HepG2 (cell line): ENCODE data around the gene MEI1. TPM values are rescaled to one million over a fixed set of nuclear protein-coding genes. Genes with fewer than 3 reads are reported as not detected.

Experiments
- CENPX ChIP-seq: sonication (generic); formaldehyde crosslinking; IDR thresholded peaks from 2 replicates; pipeline ENCODE4 v1.9.0; 2021; ENCODE audit warnings: mild to moderate bottlenecking, missing genetic modification reagents, moderate library complexity
- IKZF1 ChIP-seq: fragments of 450-650 bp; IDR thresholded peaks from 2 replicates; pipeline ENCODE4 v1.7.1; 2016
- JUNB ChIP-seq: sonication (generic); formaldehyde crosslinking; IDR thresholded peaks from 2 replicates; pipeline ENCODE4 v1.8.0; 2022; ENCODE audit warnings: missing genetic modification reagents, mild to moderate bottlenecking, borderline replicate concordance
- MAFG ChIP-seq: sonication (generic); formaldehyde crosslinking; IDR thresholded peaks from 2 replicates; pipeline ENCODE4 v1.5.1; 2020; ENCODE audit warnings: mild to moderate bottlenecking, missing genetic modification reagents
- NBN ChIP-seq: fragments of 450-650 bp; conservative IDR thresholded peaks from 2 replicates; pipeline ENCODE4 v1.6.1; 2017
- RAD51 ChIP-seq: fragments of 450-650 bp; IDR thresholded peaks from 2 replicates; pipeline ENCODE4 v1.6.1; 2016; ENCODE audit warnings: borderline replicate concordance
- RCOR2 ChIP-seq: IDR thresholded peaks from 2 replicates; pipeline ENCODE4 v1.6.1; 2016; ENCODE audit warnings: missing biosample characterization, missing genetic modification reagents
- RFXAP ChIP-seq: sonication (generic); formaldehyde crosslinking; IDR thresholded peaks from 2 replicates; pipeline ENCODE4 v1.4.0; 2020; ENCODE audit warnings: missing genetic modification reagents, borderline replicate concordance
- SIX4 ChIP-seq: sonication (generic); formaldehyde crosslinking; IDR thresholded peaks from 2 replicates; pipeline ENCODE4 v1.4.0; 2020; ENCODE audit warnings: missing genetic modification reagents
- STAG1 ChIP-seq: sonication (generic); formaldehyde crosslinking; IDR thresholded peaks from 2 replicates; pipeline ENCODE4 v1.4.0; 2020; ENCODE audit warnings: missing genetic modification reagents
- TCF7L2 ChIP-seq: IDR thresholded peaks from 2 replicates; pipeline ENCODE4 v1.6.1; 2011; ENCODE audit warnings: mild to moderate bottlenecking, low read depth, low read length, moderate library complexity
- ZFP36L2 ChIP-seq: sonication (generic); formaldehyde crosslinking; IDR thresholded peaks from 2 replicates; pipeline ENCODE4 v1.4.0; 2020; ENCODE audit warnings: missing genetic modification reagents
- ZNF121 ChIP-seq: sonication (generic); formaldehyde crosslinking; IDR thresholded peaks from 2 replicates; pipeline ENCODE4 v1.5.0; 2020; ENCODE audit warnings: mild to moderate bottlenecking, missing genetic modification reagents
- ZNF260 ChIP-seq: sonication (generic); formaldehyde crosslinking; IDR thresholded peaks from 2 replicates; pipeline ENCODE4 v1.4.0; 2020; ENCODE audit warnings: missing genetic modification reagents, low read depth, mild to moderate bottlenecking, borderline replicate concordance
- ZNF460 ChIP-seq: sonication (generic); formaldehyde crosslinking; IDR thresholded peaks from 2 replicates; pipeline ENCODE4 v1.5.1; 2020; ENCODE audit warnings: missing genetic modification reagents, mild to moderate bottlenecking, borderline replicate concordance
- ZNF678 ChIP-seq: sonication (generic); formaldehyde crosslinking; IDR thresholded peaks from 2 replicates; pipeline ENCODE4 v1.4.0; 2020; ENCODE audit warnings: mild to moderate bottlenecking, missing genetic modification reagents
- ZNF891 ChIP-seq: sonication (generic); formaldehyde crosslinking; IDR thresholded peaks from 2 replicates; pipeline ENCODE4 v1.5.0; 2020; ENCODE audit warnings: mild to moderate bottlenecking, missing genetic modification reagents
- ZSCAN21 ChIP-seq: sonication (generic); formaldehyde crosslinking; IDR thresholded peaks from 2 replicates; pipeline ENCODE4 v1.8.0; 2022; ENCODE audit warnings: mild to moderate bottlenecking, missing genetic modification reagents, moderate library complexity, borderline replicate concordance
- polyA plus RNA-seq, 8 experiments: library from polyadenylated mRNA; depleted of rRNA in 3 of 8; stranded (reverse) in 7 of 8; unstranded in 1 of 8; fragments of >200 nt; fragmentation: Illumina TruSeq in 4 of 8; extraction: Trizol in 4 of 8; gene quantifications; 2 replicates each; pipeline versions ENCODE4 v1.2.1 to v1.2.3, GENCODE V29; 2011 to 2016; ENCODE audit warnings: low read depth in 4 of 8, missing spikeins in 1 of 8, mixed read lengths in 1 of 8; ENCODE audit not compliant: insufficient read depth in 1 of 8
- total RNA-seq, 5 experiments: library from RNA; depleted of rRNA; stranded (reverse); fragments of >200 nt; fragmentation: Illumina TruSeq; extraction: Trizol; gene quantifications; 2 replicates each; pipeline ENCODE4 v1.2.3, GENCODE V29; 2016; ENCODE audit warnings: low read depth in 1 of 5
- TF ChIP-seq, protein P1 (sequence below): sonication (generic); formaldehyde crosslinking; IDR thresholded peaks from 2 replicates; pipeline ENCODE4 v1.4.0; 2020; ENCODE audit warnings: missing genetic modification reagents, borderline replicate concordance
- TF ChIP-seq, protein P2 (sequence below): sonication (generic); formaldehyde crosslinking; IDR thresholded peaks from 2 replicates; pipeline ENCODE4 v1.5.1; 2020; ENCODE audit warnings: mild to moderate bottlenecking, missing genetic modification reagents

The MEI1 gene
- total and polyA plus RNA-seq, 2 of the 13 experiments (the other 11 are each of a cell fraction or from before 2014, with no cell fraction given) = 0.75 to 1.9 TPM

DNA sequence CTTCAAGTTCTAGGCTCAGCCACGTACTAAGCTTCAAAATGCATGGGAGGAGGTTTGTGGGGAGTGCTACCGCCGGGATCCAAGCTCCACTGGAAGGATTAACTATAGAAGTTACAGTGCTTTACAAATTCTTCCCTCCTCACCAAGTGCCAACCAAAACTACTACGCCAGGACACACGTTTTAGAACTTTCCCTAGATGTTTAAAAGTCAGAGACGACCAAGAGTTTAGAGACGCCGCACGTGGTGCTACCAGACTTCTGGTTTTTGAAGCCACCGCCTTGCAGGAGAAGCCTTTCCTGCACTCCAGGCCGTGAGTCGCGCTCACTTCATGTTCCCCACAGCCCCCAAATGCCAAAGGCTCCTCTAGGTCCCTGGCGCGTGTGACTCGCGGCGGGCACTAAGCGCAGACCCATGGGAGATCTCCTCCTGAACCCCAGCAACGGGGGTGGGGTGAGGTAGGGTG is 11.4 kb upstream of the MEI1 start (continued):
- TF ChIP-seq ZNF260 (CRISPR knock-in tag) = no peak
- no peak for TF ChIP-seq RAD51
- no peak for TF ChIP-seq IKZF1
- TF ChIP-seq MAFG = no peak
- no peak for TF ChIP-seq ZFP36L2 (CRISPR knock-in tag)
- TF ChIP-seq STAG1 (CRISPR knock-in tag) = no peak
- TF ChIP-seq RCOR2 (CRISPR knock-in tag) = no peak
- TF ChIP-seq RFXAP (CRISPR knock-in tag) = peak; percentile 44; the same call in 1 of the 2 replicates
- TF ChIP-seq ZNF678 = 0 out of 2 replicates have a peak, but pooled peaks have one; percentile 21
- TF ChIP-seq ZNF891 = no peak
- no peak for TF ChIP-seq ZSCAN21 (CRISPR knock-in tag)
- TF ChIP-seq NBN = no peak
- TF ChIP-seq ZNF460 (CRISPR knock-in tag) = no peak
- no peak for TF ChIP-seq JUNB (CRISPR knock-in tag)
- TF ChIP-seq TCF7L2 = no peak
- no peak for TF ChIP-seq ZNF121
- TF ChIP-seq, protein P1, sequence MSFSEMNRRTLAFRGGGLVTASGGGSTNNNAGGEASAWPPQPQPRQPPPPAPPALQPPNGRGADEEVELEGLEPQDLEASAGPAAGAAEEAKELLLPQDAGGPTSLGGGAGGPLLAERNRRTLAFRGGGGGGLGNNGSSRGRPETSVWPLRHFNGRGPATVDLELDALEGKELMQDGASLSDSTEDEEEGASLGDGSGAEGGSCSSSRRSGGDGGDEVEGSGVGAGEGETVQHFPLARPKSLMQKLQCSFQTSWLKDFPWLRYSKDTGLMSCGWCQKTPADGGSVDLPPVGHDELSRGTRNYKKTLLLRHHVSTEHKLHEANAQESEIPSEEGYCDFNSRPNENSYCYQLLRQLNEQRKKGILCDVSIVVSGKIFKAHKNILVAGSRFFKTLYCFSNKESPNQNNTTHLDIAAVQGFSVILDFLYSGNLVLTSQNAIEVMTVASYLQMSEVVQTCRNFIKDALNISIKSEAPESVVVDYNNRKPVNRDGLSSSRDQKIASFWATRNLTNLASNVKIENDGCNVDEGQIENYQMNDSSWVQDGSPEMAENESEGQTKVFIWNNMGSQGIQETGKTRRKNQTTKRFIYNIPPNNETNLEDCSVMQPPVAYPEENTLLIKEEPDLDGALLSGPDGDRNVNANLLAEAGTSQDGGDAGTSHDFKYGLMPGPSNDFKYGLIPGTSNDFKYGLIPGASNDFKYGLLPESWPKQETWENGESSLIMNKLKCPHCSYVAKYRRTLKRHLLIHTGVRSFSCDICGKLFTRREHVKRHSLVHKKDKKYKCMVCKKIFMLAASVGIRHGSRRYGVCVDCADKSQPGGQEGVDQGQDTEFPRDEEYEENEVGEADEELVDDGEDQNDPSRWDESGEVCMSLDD (CRISPR knock-in tag) = no peak
- TF ChIP-seq SIX4 = no peak
- TF ChIP-seq, protein P2, sequence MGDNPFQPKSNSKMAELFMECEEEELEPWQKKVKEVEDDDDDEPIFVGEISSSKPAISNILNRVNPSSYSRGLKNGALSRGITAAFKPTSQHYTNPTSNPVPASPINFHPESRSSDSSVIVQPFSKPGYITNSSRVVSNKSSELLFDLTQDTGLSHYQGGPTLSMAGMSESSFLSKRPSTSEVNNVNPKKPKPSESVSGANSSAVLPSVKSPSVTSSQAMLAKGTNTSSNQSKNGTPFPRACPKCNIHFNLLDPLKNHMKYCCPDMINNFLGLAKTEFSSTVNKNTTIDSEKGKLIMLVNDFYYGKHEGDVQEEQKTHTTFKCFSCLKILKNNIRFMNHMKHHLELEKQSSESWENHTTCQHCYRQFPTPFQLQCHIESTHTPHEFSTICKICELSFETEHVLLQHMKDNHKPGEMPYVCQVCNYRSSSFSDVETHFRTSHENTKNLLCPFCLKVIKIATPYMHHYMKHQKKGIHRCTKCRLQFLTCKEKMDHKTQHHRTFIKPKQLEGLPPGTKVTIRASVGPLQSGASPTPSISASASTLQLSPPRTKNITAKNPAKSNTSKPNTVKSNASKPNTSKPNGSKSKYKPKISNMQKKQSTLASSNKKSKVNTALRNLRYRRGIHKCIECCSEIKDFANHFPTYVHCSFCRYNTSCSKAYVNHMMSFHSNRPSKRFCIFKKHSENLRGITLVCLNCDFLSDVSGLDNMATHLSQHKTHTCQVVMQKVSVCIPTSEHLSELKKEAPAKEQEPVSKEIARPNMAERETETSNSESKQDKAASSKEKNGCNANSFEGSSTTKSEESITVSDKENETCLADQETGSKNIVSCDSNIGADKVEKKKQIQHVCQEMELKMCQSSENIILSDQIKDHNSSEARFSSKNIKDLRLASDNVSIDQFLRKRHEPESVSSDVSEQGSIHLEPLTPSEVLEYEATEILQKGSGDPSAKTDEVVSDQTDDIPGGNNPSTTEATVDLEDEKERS (CRISPR knock-in tag) = no peak
- TF ChIP-seq CENPX = no peak
